SK-N-SH (cell line): Measurements from ENCODE around the gene GABRQ.
A peak's percentile ranks its signal among the peaks of the same experiment; 100 is the strongest.

Experiments
- CTCF ChIP-seq: fragments of 200-600 bp; sonication (generic); IDR thresholded peaks from 2 replicates; pipeline ENCODE4 v1.6.1; 2017; ENCODE audit warnings: antibody characterized with exemption, mild to moderate bottlenecking, moderate library complexity
- REST ChIP-seq: IDR thresholded peaks from 2 replicates; pipeline ENCODE4 v1.6.1; 2012; ENCODE audit warnings: mild to moderate bottlenecking, low read depth, low read length, moderate library complexity
- SIN3A ChIP-seq: IDR thresholded peaks from 2 replicates; pipeline ENCODE4 v1.6.1; 2012; ENCODE audit warnings: low read depth, mild to moderate bottlenecking, low read length, moderate library complexity, borderline replicate concordance

- TF ChIP-seq SIN3A (no peak), REST (no peak), CTCF (peak; percentile 38)
Observed at GRCh38 chrX:152601848-152602616, 35.7 kb upstream of the GABRQ start.
